ENCODE measurements around the gene CFLAR. TPM values are rescaled to one million over a fixed set of nuclear protein-coding genes. Genes with fewer than 3 reads are reported as not detected.

The CFLAR gene
- polyA plus RNA-seq, 1 donor from 2014 or later, result 1.6 TPM

DNA sequence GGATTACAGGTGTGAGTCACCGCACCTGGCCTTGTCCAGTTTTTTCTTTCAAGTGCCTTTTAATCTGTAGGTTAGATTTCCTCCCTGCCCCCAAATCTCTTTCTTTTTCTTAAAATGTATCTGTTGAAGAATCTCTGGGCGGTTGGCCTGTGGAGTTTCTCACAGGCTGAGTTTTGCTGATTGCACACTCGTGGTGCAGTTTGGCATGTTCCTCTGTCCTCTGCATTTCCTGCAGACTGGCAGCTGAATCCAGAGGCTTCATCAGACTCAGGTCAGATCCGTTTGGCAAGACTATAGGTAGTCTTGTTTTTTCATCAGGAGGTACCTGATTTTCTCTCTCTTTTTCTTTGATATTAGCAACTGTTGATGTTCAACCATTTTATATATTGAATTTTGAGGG, 72.5 kb downstream of the CFLAR start:
- Histone ChIP-seq H3K9me2 (ENCODE audit: insufficient read depth, low read length) (no peaks in the 10 kb centered on the region), H3K27ac (ENCODE audit: low read length) (no peak overlapping the region), H3K36me3 (ENCODE audit: insufficient read depth, low read length) (no peaks in the 10 kb centered on the region), H3K27me3 (ENCODE audit: insufficient read depth, low read depth, low read length) (no peaks in the 10 kb centered on the region), H4K20me1 (ENCODE audit: insufficient read depth) (no peaks in the 10 kb centered on the region), H3K4me2 (ENCODE audit: low read length) (no peak overlapping the region), H2AFZ (ENCODE audit: low read depth, low read length) (no peak overlapping the region), H3K9me3 (ENCODE audit: low read length) (no peaks in the 10 kb centered on the region), H3K4me3 (ENCODE audit: low read length) (no peak overlapping the region), H3K9ac (ENCODE audit: low read length) (no peak overlapping the region), H3K79me2 (replicated peaks; ENCODE audit: insufficient read depth, low read length) (no peaks in the 10 kb centered on the region), H3F3A (ENCODE audit: insufficient read depth, low read length, poor library complexity, severe bottlenecking) (no peaks in the 10 kb centered on the region)
- TF ChIP-seq, protein P1, sequence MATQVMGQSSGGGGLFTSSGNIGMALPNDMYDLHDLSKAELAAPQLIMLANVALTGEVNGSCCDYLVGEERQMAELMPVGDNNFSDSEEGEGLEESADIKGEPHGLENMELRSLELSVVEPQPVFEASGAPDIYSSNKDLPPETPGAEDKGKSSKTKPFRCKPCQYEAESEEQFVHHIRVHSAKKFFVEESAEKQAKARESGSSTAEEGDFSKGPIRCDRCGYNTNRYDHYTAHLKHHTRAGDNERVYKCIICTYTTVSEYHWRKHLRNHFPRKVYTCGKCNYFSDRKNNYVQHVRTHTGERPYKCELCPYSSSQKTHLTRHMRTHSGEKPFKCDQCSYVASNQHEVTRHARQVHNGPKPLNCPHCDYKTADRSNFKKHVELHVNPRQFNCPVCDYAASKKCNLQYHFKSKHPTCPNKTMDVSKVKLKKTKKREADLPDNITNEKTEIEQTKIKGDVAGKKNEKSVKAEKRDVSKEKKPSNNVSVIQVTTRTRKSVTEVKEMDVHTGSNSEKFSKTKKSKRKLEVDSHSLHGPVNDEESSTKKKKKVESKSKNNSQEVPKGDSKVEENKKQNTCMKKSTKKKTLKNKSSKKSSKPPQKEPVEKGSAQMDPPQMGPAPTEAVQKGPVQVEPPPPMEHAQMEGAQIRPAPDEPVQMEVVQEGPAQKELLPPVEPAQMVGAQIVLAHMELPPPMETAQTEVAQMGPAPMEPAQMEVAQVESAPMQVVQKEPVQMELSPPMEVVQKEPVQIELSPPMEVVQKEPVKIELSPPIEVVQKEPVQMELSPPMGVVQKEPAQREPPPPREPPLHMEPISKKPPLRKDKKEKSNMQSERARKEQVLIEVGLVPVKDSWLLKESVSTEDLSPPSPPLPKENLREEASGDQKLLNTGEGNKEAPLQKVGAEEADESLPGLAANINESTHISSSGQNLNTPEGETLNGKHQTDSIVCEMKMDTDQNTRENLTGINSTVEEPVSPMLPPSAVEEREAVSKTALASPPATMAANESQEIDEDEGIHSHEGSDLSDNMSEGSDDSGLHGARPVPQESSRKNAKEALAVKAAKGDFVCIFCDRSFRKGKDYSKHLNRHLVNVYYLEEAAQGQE (IDR thresholded peaks at IDR 0.05; ENCODE audit: borderline replicate concordance), result no peak
- TF ChIP-seq MXI1 (conservative IDR thresholded peaks at IDR 0.05; ENCODE audit: poor library complexity, severe bottlenecking), result no peak
- no peak for TF ChIP-seq EP300 (conservative IDR thresholded peaks at IDR 0.05; ENCODE audit: poor library complexity, severe bottlenecking)
- no peak for TF ChIP-seq RAD21 (conservative IDR thresholded peaks at IDR 0.05)
- TF ChIP-seq POLR2AphosphoS5 (IDR thresholded peaks at IDR 0.05), result no peak
- no peak for TF ChIP-seq TAF1 (IDR thresholded peaks at IDR 0.05; ENCODE audit: low read depth)
- TF ChIP-seq, protein P2, sequence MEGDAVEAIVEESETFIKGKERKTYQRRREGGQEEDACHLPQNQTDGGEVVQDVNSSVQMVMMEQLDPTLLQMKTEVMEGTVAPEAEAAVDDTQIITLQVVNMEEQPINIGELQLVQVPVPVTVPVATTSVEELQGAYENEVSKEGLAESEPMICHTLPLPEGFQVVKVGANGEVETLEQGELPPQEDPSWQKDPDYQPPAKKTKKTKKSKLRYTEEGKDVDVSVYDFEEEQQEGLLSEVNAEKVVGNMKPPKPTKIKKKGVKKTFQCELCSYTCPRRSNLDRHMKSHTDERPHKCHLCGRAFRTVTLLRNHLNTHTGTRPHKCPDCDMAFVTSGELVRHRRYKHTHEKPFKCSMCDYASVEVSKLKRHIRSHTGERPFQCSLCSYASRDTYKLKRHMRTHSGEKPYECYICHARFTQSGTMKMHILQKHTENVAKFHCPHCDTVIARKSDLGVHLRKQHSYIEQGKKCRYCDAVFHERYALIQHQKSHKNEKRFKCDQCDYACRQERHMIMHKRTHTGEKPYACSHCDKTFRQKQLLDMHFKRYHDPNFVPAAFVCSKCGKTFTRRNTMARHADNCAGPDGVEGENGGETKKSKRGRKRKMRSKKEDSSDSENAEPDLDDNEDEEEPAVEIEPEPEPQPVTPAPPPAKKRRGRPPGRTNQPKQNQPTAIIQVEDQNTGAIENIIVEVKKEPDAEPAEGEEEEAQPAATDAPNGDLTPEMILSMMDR (IDR thresholded peaks at IDR 0.05; ENCODE audit: poor library complexity, severe bottlenecking), result no peak
- TF ChIP-seq SMC3 (conservative IDR thresholded peaks at IDR 0.05; ENCODE audit: poor library complexity), result no peak

DNA sequence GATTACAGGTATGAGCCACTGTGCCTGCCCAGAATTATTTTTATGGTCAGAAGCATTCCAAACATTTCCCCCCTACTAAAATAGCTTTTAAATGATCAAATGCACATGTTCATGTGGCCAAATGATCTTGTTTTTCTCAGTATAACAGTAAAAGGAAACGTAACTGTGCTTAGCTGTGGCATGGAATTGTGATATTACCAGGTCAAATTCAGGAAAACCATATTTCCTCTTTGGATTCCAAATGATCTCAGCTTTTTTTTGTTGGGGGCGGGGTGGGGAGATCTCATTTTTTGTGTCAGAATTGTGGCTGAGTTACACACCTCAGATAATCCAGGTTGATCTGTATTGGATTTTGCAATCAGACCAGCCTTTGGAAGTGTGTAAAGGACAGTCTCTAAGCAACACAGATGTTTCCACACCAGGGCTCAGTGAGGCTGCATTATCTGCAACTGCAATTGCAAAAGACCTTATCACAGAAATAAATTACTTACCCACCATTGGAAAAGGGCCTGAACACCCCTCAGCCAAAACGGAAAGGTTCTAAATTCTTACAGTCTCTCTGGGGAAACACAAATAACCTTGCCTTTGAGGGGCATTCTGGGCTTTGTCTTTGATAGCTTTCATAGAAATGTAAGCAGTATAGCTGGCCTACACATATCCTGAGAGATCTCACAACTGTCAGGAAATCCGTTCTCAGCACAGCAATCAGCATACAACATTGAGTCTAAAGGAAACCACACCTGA, 75.3 kb downstream of the CFLAR start:
- H3K27me3 ChIP-seq (ENCODE audit: insufficient read depth, low read depth, low read length), result no peaks in the 10 kb centered on the region
- no peak overlapping the region for H3K4me2 ChIP-seq (ENCODE audit: low read length)
- H3K4me3 ChIP-seq (ENCODE audit: low read length), result no peak overlapping the region
- no peaks in the 10 kb centered on the region for H4K20me1 ChIP-seq (ENCODE audit: insufficient read depth)
- no peak overlapping the region for H3K9ac ChIP-seq (ENCODE audit: low read length)
- no peaks in the 10 kb centered on the region for H3K79me2 ChIP-seq (replicated peaks; ENCODE audit: insufficient read depth, low read length)
- no peak overlapping the region for H3K27ac ChIP-seq (ENCODE audit: low read length)
- TF ChIP-seq EZH2 (IDR thresholded peaks at IDR 0.05; ENCODE audit: borderline replicate concordance, insufficient read depth, low read length, poor library complexity, severe bottlenecking) (no peak), POLR2AphosphoS5 (IDR thresholded peaks at IDR 0.05) (no peak), TAF1 (IDR thresholded peaks at IDR 0.05; ENCODE audit: low read depth) (no peak), RAD21 (conservative IDR thresholded peaks at IDR 0.05) (no peak), EP300 (conservative IDR thresholded peaks at IDR 0.05; ENCODE audit: poor library complexity, severe bottlenecking) (no peak), SMC3 (conservative IDR thresholded peaks at IDR 0.05; ENCODE audit: poor library complexity) (no peak), MXI1 (conservative IDR thresholded peaks at IDR 0.05; ENCODE audit: poor library complexity, severe bottlenecking) (no peak)
- TF ChIP-seq, protein P1 (IDR thresholded peaks at IDR 0.05; ENCODE audit: borderline replicate concordance), result no peak
- TF ChIP-seq, protein P2 (IDR thresholded peaks at IDR 0.05; ENCODE audit: poor library complexity, severe bottlenecking), result no peak
- H3K36me3 ChIP-seq (ENCODE audit: insufficient read depth, low read length), result no peaks in the 10 kb centered on the region
- no peaks in the 10 kb centered on the region for H3K9me3 ChIP-seq (ENCODE audit: low read length)
- no peak overlapping the region for H2AFZ ChIP-seq (ENCODE audit: low read depth, low read length)
- H3F3A ChIP-seq (ENCODE audit: insufficient read depth, low read length, poor library complexity, severe bottlenecking), result no peaks in the 10 kb centered on the region
- H3K9me2 ChIP-seq (ENCODE audit: insufficient read depth, low read length), result no peaks in the 10 kb centered on the region

Data from neural cell (in vitro differentiated cells).